Astrocyte of the cerebellum (primary cell): Measurements from ENCODE around the gene EHBP1.

ENCODE experiments used
- DNase-seq: peaks from one replicate; pipeline ENCODE4 v3.0.0-alpha.2; 2011; ENCODE audit warnings: low read depth
- H3K4me3 ChIP-seq: 2 replicates; pipeline ENCODE4 v1.5.1; 2011; ENCODE audit warnings: mild to moderate bottlenecking, low read depth, low read length, moderate library complexity
- in situ Hi-C: cut with HindIII; loops from 2 replicates; pipeline ENCODE4 v1.10.0; 2017; ENCODE audit warnings: low sequenced_read_pairs
- TF ChIP-seq, protein P1 (sequence below): IDR thresholded peaks from 2 replicates; pipeline ENCODE4 v1.5.1; 2012; ENCODE audit warnings: low read length, low read depth, moderate library complexity, mild to moderate bottlenecking; ENCODE audit errors: missing control alignments

Gene EHBP1

DNA sequence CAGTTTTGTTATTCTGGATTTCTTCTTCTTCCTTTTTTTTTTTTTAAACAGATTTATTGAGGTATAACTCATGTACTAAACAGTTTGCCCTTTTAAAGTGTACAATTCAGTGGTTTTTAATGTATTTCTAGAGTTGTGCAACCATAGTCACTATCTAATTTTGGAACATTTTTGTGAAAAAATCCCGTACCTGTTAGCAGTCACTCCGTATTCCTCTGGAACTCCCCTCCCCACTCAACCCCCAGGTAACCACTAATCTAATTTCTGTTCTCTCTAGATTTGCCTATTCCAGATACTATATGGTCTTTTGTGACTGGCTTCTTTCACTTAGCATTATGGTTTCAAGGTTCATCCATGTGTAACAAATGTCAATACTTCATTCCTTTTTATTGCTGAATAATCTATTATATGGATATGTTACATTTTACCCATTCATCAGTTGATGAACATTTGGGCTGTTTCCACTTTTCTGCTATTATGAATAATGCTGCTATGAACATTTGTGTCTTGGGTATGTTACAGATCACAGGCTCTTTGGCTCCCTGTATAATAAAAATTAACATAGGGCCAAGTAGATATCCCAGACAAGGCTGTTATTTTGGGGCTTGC, 21.9 kb downstream of the EHBP1 start:
- in situ Hi-C loops = no loop called here
- DNase-seq = no peak
- no peak overlapping the region for H3K4me3 ChIP-seq
- TF ChIP-seq, protein P1, sequence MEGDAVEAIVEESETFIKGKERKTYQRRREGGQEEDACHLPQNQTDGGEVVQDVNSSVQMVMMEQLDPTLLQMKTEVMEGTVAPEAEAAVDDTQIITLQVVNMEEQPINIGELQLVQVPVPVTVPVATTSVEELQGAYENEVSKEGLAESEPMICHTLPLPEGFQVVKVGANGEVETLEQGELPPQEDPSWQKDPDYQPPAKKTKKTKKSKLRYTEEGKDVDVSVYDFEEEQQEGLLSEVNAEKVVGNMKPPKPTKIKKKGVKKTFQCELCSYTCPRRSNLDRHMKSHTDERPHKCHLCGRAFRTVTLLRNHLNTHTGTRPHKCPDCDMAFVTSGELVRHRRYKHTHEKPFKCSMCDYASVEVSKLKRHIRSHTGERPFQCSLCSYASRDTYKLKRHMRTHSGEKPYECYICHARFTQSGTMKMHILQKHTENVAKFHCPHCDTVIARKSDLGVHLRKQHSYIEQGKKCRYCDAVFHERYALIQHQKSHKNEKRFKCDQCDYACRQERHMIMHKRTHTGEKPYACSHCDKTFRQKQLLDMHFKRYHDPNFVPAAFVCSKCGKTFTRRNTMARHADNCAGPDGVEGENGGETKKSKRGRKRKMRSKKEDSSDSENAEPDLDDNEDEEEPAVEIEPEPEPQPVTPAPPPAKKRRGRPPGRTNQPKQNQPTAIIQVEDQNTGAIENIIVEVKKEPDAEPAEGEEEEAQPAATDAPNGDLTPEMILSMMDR = no peak

DNA sequence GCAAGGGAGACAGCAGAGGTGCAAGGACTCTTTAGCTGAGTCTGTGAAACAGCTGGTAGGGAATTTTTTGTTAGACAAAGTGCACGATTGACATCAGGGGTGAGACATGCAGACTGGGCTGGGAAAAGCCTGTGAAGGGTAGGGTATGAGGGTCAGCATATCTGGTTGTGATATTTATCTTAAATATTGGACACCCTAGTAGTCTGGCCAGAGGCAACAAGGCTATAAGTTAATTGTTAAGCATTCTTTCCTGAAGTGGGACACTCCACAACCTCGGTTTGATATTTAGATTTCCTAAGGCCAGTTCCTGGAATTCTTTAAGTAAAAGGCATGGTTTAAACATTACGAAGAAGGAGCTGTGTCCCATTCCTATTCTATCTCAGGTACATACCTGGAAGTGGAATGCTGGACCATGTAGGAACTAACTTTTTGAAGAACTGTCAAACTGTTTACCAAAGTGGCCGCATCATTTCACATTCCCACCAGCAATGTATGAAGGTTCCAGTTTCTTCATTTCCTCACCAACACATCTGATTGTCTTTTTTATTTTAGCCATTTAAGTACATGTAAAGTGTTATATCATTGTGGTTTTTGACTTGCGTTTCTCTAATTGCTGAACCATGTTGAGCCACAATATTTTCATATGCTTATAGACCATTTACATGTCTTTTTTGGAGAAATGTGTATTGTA, 22.5 kb downstream of the EHBP1 start:
- TF ChIP-seq, protein P1 = no peak
- in situ Hi-C loops = no loop called here

DNA sequence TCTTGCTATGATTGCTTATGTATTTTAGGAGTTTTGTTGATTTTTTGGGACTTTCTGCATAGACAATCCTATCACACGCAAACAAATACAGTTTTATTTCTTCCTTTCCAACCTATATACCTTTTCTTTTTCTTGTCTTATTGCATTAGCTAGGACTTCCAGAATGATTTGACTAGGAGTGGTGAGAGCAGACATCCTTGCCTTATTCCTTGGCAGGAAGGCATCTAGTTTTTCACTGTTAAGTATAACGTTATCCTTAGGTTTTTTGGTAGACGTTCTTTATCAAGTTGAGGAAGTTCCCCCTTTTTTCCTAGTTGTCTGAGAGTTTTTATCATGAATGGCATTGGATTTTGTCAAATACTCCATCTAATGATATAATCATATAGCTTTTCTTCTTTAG, 25.8 kb downstream of the EHBP1 start:
- TF ChIP-seq, protein P1 = no peak
- in situ Hi-C loops = no loop called here
- DNase-seq = no peak
- no peak overlapping the region for H3K4me3 ChIP-seq

More for the DNA sequence above, 22.5 kb downstream of the EHBP1 start:
- no peak for DNase-seq
- H3K4me3 ChIP-seq = no peak overlapping the region

DNA sequence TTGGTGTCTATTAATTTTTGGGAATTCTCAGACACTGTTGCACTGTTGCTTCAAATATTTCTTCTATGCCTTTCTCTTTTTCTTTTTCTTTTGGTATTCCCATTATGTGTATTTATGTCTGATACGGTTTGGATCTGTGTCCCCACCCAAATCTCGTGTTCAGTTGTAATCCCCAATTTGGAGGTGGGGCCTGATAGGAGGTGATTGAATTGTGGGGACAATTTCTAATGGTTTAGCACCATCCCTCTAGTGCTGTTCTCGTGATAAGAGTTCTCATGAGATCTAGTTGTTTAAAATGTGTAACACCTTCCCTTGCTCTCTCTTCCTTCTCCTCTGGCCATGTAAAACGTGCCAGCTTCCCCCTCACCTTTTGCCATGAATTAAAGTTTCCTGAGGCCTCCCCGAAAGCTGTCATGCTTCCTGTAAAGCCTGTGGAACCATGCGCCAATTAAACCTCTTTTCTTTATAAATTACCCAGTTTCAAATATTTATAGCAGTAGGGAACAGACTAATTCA, 26.8 kb downstream of the EHBP1 start:
- in situ Hi-C loops = no loop called here
- TF ChIP-seq, protein P1 = no peak
- no peak for DNase-seq
- H3K4me3 ChIP-seq = no peak overlapping the region

DNA sequence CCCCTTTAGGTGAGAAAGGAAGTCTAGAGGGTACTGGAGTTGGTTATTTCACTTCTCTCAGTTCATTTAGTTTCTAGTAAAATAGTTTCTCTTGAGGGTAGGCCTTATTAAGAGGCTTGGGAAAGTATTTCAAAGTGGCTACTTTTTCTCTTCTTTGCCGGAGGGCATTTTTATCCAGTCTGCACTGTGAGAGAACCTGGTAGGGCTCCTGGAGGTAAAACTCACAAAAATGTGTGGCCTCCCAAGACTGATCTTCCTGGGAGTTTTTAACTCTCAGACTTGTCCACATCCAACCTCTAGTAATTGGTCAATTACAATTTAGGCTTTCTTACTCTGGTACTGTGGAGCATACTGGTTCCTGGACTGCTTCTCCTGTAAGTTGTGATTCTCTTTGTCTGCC, 28.0 kb downstream of the EHBP1 start:
- in situ Hi-C loops = no loop called here
- TF ChIP-seq, protein P1 = no peak
- H3K4me3 ChIP-seq = no peak overlapping the region
- DNase-seq = no peak

DNA sequence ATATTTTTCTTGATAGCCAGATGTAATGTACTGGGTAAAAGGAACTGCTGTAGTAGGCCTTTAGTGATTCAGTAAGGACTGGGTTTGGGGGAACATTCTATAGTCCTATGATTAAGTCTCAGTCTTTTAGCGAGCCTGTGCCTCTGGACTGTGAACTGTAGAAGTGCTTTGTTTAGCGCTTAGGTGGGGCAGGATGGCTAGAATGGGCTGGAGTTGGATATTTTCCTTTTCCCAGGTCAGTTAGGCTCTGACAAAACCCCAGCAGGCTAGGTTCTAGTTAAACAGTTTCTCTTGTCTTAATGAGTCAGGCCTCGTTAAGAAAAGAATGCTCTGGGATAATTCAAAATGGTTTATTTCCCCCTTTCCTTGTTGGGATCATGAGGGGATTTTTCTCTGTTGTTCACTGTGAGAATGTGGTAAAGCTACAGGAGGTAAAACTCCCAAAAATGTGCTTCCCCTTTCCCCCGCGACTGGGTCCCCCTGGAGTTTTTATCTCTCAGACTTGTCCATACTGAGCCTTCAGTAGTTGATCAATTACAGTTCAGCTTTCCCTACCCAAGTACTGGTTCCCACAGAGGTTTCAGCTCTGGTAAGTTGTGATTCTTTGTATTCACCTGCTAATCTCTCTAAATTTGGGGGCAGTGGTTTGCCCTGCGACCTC, 31.5 kb downstream of the EHBP1 start:
- in situ Hi-C loops = no loop called here
- no peak overlapping the region for H3K4me3 ChIP-seq
- no peak for DNase-seq
- TF ChIP-seq, protein P1 = no peak
